Activated naive CD4-positive, alpha-beta T cell treated with anti-CD3 and anti-CD28 coated beads for 36 hours (primary cell): ENCODE measurements around the gene FCER2. TPM values are rescaled to one million over a fixed set of nuclear protein-coding genes. Genes with fewer than 3 reads are reported as not detected.
A peak's percentile ranks its signal among the peaks of the same experiment; 100 is the strongest.
"Not testable (repeated sequence)": the region's sequence is repeated elsewhere in the genome, so short reads cannot be mapped to it uniquely, and the experiment has no call there.

Source experiments
- CTCF ChIA-PET: fragments of 350-600 bp; sonication (Branson Sonifier 250); formaldehyde crosslinking; loops from one replicate; lab custom pipeline; 2021; ENCODE audit warnings: antibody characterized with exemption; lab: Charles Lee
- DNase-seq: peaks from one replicate; pipeline ENCODE4 v3.0.0-alpha.2; 2020
- H3K27ac Mint-ChIP-seq: one replicate; pipeline ENCODE4 v1.8.0; 2021; ENCODE audit warnings: mild to moderate bottlenecking, mixed read lengths
- H3K27me3 Mint-ChIP-seq: one replicate; pipeline ENCODE4 v1.8.0; 2021; ENCODE audit warnings: low read depth, mixed read lengths
- H3K36me3 Mint-ChIP-seq: one replicate; pipeline ENCODE4 v1.8.0; 2021; ENCODE audit warnings: low read depth, mixed read lengths
- H3K4me1 Mint-ChIP-seq: one replicate; pipeline ENCODE4 v1.8.0; 2021; ENCODE audit warnings: low read depth, mixed read lengths
- H3K4me3 Mint-ChIP-seq: one replicate; pipeline ENCODE4 v1.8.0; 2021; ENCODE audit warnings: mild to moderate bottlenecking, moderate library complexity, mixed read lengths
- H3K9me3 Mint-ChIP-seq: one replicate; pipeline ENCODE4 v1.8.0; 2021; ENCODE audit warnings: mixed read lengths
- intact Hi-C: fragments of 100-400 bp; cut with micrococcal nuclease; formaldehyde crosslinking; loops from one replicate; pipeline ENCODE4 v1.15.1; 2023
- total RNA-seq, 2 experiments: library from RNA; stranded (reverse); gene quantifications; one replicate each; pipeline ENCODE4 v1.2.3, GENCODE V29; 2021

Gene FCER2
- total RNA-seq, 2 experiments from 2014 or later, result 0.86 to 0.89 TPM

GRCh38 chr19:7646426-7646700 is 55.6 kb downstream of the FCER2 start:
- Mint-ChIP-seq H3K36me3 (no peaks in the 10 kb centered on the region), H3K27ac (no peak overlapping the region), H3K4me1 (no peaks in the 10 kb centered on the region), H3K27me3 (no peaks in the 10 kb centered on the region), H3K4me3 (no peak overlapping the region), H3K9me3 (no peaks in the 10 kb centered on the region)
- intact Hi-C loops, result no loop called here
- no peak for DNase-seq
- CTCF ChIA-PET, result no interaction called here

- H3K4me3 Mint-ChIP-seq, result no peak overlapping the region
- H3K36me3 Mint-ChIP-seq, result no peaks in the 10 kb centered on the region
- CTCF ChIA-PET, result no interaction called here
- no peaks in the 10 kb centered on the region for H3K9me3 Mint-ChIP-seq
- intact Hi-C loops, result no loop called here
- H3K27me3 Mint-ChIP-seq, result no peaks in the 10 kb centered on the region
- H3K27ac Mint-ChIP-seq, result no peak overlapping the region
- no peak for DNase-seq
- H3K4me1 Mint-ChIP-seq, result no peaks in the 10 kb centered on the region
Observed at GRCh38 chr19:7645656-7646425, 56.1 kb downstream of the FCER2 start.

- Mint-ChIP-seq H3K27me3 (no peaks in the 10 kb centered on the region), H3K36me3 (peaks cover 3% of the 10 kb centered on the region), H3K4me1 (peaks cover 1% of the 10 kb centered on the region), H3K4me3 (no peak overlapping the region), H3K27ac (no peak overlapping the region), H3K9me3 (peaks cover 2% of the 10 kb centered on the region)
- intact Hi-C loops, result no loop called here
- CTCF ChIA-PET, result interaction anchor here (0.6 to 0.8 kb wide), 2 partner anchors 36 to 63 kb away, joined by 4 to 5 read pairs; partner anchors contain the start of gene TRAPPC5
- DNase-seq, result no peak
Observed at GRCh38 chr19:7645163-7645562, 56.8 kb downstream of the FCER2 start.

DNA sequence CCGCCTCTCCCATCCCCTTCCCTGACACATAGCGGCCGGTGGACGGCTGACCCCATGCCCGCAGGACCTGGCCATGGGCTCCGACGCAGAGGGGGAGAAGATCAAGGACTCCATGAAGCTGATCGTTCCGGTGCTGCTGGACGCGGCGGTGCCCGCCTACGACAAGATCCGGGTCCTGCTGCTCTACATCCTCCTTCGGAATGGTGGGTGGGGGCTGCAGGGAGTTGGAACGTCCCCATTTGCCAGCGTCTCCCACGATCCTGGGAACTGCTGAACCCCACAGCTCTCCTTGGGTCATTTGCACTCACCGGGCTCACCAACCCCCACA is 57.4 kb downstream of the FCER2 start:
- intact Hi-C loops, result no loop called here
- Mint-ChIP-seq H3K27ac (no peak overlapping the region), H3K4me3 (no peak overlapping the region), H3K9me3 (peaks cover 6% of the 10 kb centered on the region), H3K4me1 (peaks cover 8% of the 10 kb centered on the region), H3K36me3 (peaks cover 10% of the 10 kb centered on the region), H3K27me3 (no peaks in the 10 kb centered on the region)
- no peak for DNase-seq
- CTCF ChIA-PET, result interaction anchor here (0.6 to 0.9 kb wide), 3 partner anchors 36 to 63 kb away, joined by 4 to 5 read pairs (median 4); partner anchors contain the start of gene TRAPPC5

- intact Hi-C loops, H3K4me3 Mint-ChIP-seq, H3K9me3 Mint-ChIP-seq, H3K27me3 Mint-ChIP-seq, H3K27ac Mint-ChIP-seq: not testable (repeated sequence)
- Mint-ChIP-seq H3K36me3 (peaks cover 10% of the 10 kb centered on the region), H3K4me1 (peaks cover 12% of the 10 kb centered on the region)
- DNase-seq, result peak; percentile 34
- CTCF ChIA-PET, result interaction anchor here (0.6 to 0.9 kb wide), 2 partner anchors 9 to 37 kb away, joined by 3 to 4 read pairs; partner anchors contain the start of gene TRAPPC5
Observed at GRCh38 chr19:7643629-7644549, 58.0 kb downstream of the FCER2 start.

GRCh38 chr19:7643031-7643415 is 58.9 kb downstream of the FCER2 start:
- Mint-ChIP-seq H3K36me3 (peaks cover 10% of the 10 kb centered on the region), H3K27me3 (no peaks in the 10 kb centered on the region), H3K9me3 (peaks cover 6% of the 10 kb centered on the region), H3K4me1 (peaks cover 17% of the 10 kb centered on the region), H3K27ac (no peak overlapping the region), H3K4me3 (no peak overlapping the region)
- DNase-seq, result no peak
- intact Hi-C loops, result no loop called here
- CTCF ChIA-PET, result no interaction called here

DNA sequence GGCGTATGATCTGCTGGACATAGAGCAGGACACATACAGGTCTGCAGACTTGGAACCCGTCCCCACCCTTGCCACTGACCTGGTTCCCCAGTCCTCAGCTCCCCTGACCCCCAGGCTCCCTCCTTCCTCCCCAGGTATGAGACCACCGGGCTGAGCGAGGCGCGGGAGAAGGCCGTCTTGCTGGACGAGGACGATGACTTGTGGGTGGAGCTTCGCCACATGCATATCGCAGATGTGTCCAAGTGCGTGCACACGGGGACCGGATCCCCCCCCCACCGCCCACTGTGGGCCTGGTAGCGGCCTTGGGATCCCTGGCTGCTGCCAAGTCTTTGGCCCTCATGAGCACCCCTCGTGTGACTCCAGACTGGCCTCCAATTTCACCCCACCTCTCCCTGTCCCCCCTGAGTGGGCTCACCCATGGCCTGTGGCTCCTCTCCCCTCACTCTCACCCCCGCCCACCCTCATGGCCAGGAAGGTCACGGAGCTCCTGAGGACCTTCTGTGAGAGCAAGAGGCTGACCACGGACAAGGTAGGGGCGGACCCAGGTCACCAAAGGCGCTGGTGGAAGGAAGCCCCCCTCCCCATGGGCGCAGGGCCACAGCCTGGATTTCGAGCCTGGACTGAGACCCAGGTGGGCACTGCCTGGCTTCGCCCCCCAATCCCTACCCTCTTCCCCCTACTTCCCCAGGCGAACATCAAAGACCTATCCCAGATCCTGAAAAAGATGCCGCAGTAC is 59.5 kb downstream of the FCER2 start:
- H3K4me1 Mint-ChIP-seq, result peaks cover 21% of the 10 kb centered on the region
- no peaks in the 10 kb centered on the region for H3K27me3 Mint-ChIP-seq
- intact Hi-C loops, result no loop called here
- CTCF ChIA-PET, result no interaction called here
- no peak overlapping the region for H3K27ac Mint-ChIP-seq
- no peak overlapping the region for H3K4me3 Mint-ChIP-seq
- H3K9me3 Mint-ChIP-seq, result peaks cover 6% of the 10 kb centered on the region
- peaks cover 10% of the 10 kb centered on the region for H3K36me3 Mint-ChIP-seq
- no peak for DNase-seq

- H3K36me3 Mint-ChIP-seq, result peaks cover 10% of the 10 kb centered on the region
- no peak overlapping the region for H3K27ac Mint-ChIP-seq
- intact Hi-C loops, result no loop called here
- no peak for DNase-seq
- peaks cover 6% of the 10 kb centered on the region for H3K9me3 Mint-ChIP-seq
- no peaks in the 10 kb centered on the region for H3K27me3 Mint-ChIP-seq
- CTCF ChIA-PET, result interaction anchor here (1.2 kb wide), 2 partner anchors 11 to 39 kb away, joined by 3 to 6 read pairs; partner anchors contain the start of gene TRAPPC5
- H3K4me3 Mint-ChIP-seq, result no peak overlapping the region
- H3K4me1 Mint-ChIP-seq, result peaks cover 23% of the 10 kb centered on the region
Observed at GRCh38 chr19:7641290-7642276, 60.3 kb downstream of the FCER2 start.

- Mint-ChIP-seq H3K9me3 (peaks cover 6% of the 10 kb centered on the region), H3K27ac (no peak overlapping the region), H3K4me1 (peaks cover 28% of the 10 kb centered on the region), H3K27me3 (no peaks in the 10 kb centered on the region), H3K36me3 (peaks cover 10% of the 10 kb centered on the region), H3K4me3 (no peak overlapping the region)
- CTCF ChIA-PET, result interaction anchor here (1.2 kb wide), 2 partner anchors 12 to 40 kb away, joined by 3 to 6 read pairs; partner anchors contain the start of gene TRAPPC5
- intact Hi-C loops, result no loop called here
- no peak for DNase-seq
Observed at GRCh38 chr19:7640803-7641202, 61.1 kb downstream of the FCER2 start.

DNA sequence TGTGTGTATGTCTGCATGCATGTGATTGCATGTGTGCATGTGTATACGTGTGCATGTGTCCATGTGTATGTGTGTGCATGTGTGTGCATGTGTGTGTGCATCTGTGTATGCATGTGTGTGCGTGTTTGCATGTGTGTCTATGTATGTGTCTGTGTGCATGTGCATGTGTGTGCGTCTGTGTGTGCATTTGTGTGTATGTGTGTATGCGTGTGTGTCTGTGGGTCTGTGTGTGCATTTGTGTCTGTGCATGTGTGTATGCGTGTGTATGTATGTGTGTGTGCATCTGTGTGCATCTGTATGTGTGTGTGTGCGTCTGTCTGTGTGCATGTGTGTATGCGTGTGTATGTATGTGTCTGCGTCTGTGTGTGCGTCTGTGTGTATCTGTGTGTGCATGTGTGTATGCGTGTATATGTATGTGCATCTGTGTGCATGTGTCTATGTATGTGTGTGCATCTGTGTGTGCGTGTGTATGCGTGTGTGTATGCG is 62.0 kb downstream of the FCER2 start:
- CTCF ChIA-PET, result no interaction called here
- intact Hi-C loops, result no loop called here
- Mint-ChIP-seq H3K9me3 (peaks cover 6% of the 10 kb centered on the region), H3K36me3 (peaks cover 10% of the 10 kb centered on the region), H3K4me1 (peaks cover 30% of the 10 kb centered on the region), H3K4me3 (no peak overlapping the region), H3K27me3 (no peaks in the 10 kb centered on the region), H3K27ac (no peak overlapping the region)
- no peak for DNase-seq

DNA sequence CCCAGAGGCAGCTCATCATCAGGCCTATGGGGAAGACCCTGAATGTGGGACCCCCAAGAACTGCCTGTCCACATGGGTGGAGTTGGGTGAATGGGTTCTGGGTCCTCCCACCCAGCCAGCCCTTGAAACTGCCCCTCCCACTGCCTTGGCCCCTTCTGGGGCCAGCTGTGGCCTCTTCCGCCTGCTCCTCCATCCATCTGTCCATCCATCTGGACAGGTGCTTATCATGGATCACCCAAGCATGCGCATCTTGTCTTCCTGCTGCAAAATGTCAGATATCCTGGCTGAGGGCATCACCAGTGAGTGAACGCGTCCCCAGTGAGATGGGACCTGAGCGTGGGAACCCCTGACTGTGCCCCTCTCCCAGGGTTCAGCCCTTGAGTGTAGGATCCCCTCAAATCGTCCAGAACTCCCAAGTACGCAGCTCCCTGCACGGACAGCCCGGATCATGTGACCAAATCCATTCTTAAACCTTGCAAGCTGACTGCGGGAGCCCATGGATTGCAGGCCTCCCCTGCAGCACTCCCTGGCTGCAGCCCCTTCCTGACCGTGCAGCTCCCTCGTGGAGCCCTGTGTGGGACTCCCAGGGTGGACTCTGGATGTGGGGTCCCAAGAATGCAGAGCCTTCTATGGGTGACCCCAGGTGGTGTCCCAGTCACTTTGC is 63.0 kb downstream of the FCER2 start:
- H3K27me3 Mint-ChIP-seq, result no peaks in the 10 kb centered on the region
- CTCF ChIA-PET, result interaction anchor here (1.1 kb wide), 1 partner anchor 13 kb away, joined by 3 read pairs; no protein-coding TSS in a partner anchor
- intact Hi-C loops, result no loop called here
- peaks cover 32% of the 10 kb centered on the region for H3K4me1 Mint-ChIP-seq
- DNase-seq, result no peak
- H3K9me3 Mint-ChIP-seq, result peaks cover 6% of the 10 kb centered on the region
- H3K27ac Mint-ChIP-seq, result no peak overlapping the region
- H3K36me3 Mint-ChIP-seq, result peaks cover 10% of the 10 kb centered on the region
- H3K4me3 Mint-ChIP-seq, result peak overlapping the region; percentile 2
